HepG2 (cell line): ENCODE results near the gene C2orf42. TPM values are rescaled to one million over a fixed set of nuclear protein-coding genes. Genes with fewer than 3 reads are reported as not detected.

Experiments
- NR1H2 ChIP-seq: sonication (generic); formaldehyde crosslinking; IDR thresholded peaks from 2 replicates; pipeline ENCODE4 v1.8.1; 2022; ENCODE audit warnings: low read depth, missing genetic modification reagents, borderline replicate concordance
- RXRB ChIP-seq: IDR thresholded peaks from 2 replicates; pipeline ENCODE4 v1.6.1; 2016; ENCODE audit warnings: borderline replicate concordance, missing genetic modification reagents, missing compliant biosample characterization
- SPEN ChIP-seq: sonication (generic); formaldehyde crosslinking; IDR thresholded peaks from 2 replicates; pipeline ENCODE4 v1.5.1; 2020; ENCODE audit warnings: low read depth, mild to moderate bottlenecking, missing genetic modification reagents
- ZBTB21 ChIP-seq: sonication (generic); formaldehyde crosslinking; IDR thresholded peaks from 2 replicates; pipeline ENCODE4 v1.4.0; 2020; ENCODE audit warnings: missing genetic modification reagents
- ZFP41 ChIP-seq: sonication (generic); formaldehyde crosslinking; IDR thresholded peaks from 2 replicates; pipeline ENCODE4 v1.4.0; 2020; ENCODE audit warnings: mild to moderate bottlenecking, missing genetic modification reagents, borderline replicate concordance
- ZFY ChIP-seq: sonication (generic); formaldehyde crosslinking; IDR thresholded peaks from 2 replicates; pipeline ENCODE4 v1.4.0; 2020; ENCODE audit warnings: missing genetic modification reagents
- ZNF256 ChIP-seq: sonication (generic); formaldehyde crosslinking; conservative IDR thresholded peaks from 2 replicates; pipeline ENCODE4 v1.4.0; 2020; ENCODE audit warnings: missing genetic modification reagents
- ZNF746 ChIP-seq: sonication (generic); formaldehyde crosslinking; IDR thresholded peaks from 2 replicates; pipeline ENCODE4 v1.8.0; 2022; ENCODE audit warnings: mild to moderate bottlenecking, missing genetic modification reagents
- polyA plus RNA-seq, 8 experiments: library from polyadenylated mRNA; depleted of rRNA in 3 of 8; stranded (reverse) in 7 of 8; unstranded in 1 of 8; fragments of >200 nt; fragmentation: Illumina TruSeq in 4 of 8; extraction: Trizol in 4 of 8; gene quantifications; 2 replicates each; pipeline versions ENCODE4 v1.2.1 to v1.2.3, GENCODE V29; 2011 to 2016; ENCODE audit warnings: low read depth in 4 of 8, missing spikeins in 1 of 8, mixed read lengths in 1 of 8; ENCODE audit not compliant: insufficient read depth in 1 of 8
- total RNA-seq, 5 experiments: library from RNA; depleted of rRNA; stranded (reverse); fragments of >200 nt; fragmentation: Illumina TruSeq; extraction: Trizol; gene quantifications; 2 replicates each; pipeline ENCODE4 v1.2.3, GENCODE V29; 2016; ENCODE audit warnings: low read depth in 1 of 5
- TF ChIP-seq, protein P1 (sequence below): sonication (generic); formaldehyde crosslinking; IDR thresholded peaks from one replicate; pipeline ENCODE4 v1.5.1; 2020; ENCODE audit warnings: mild to moderate bottlenecking, missing genetic modification reagents; ENCODE audit errors: not compliant biosample characterization
- TF ChIP-seq, protein P2 (sequence below): sonication (generic); formaldehyde crosslinking; IDR thresholded peaks from 2 replicates; pipeline ENCODE4 v1.5.1; 2020; ENCODE audit warnings: missing genetic modification reagents, mild to moderate bottlenecking, borderline replicate concordance
- TF ChIP-seq, protein P3 (sequence below): sonication (generic); formaldehyde crosslinking; IDR thresholded peaks from 2 replicates; pipeline ENCODE4 v1.4.0; 2020; ENCODE audit warnings: missing genetic modification reagents, low read depth, mild to moderate bottlenecking, borderline replicate concordance
- TF ChIP-seq, protein P4 (sequence below): sonication (generic); formaldehyde crosslinking; IDR thresholded peaks from 2 replicates; pipeline ENCODE4 v1.9.0; 2021; ENCODE audit warnings: missing genetic modification reagents, borderline replicate concordance

Gene C2orf42
- total and polyA plus RNA-seq, 2 of the 13 experiments (the other 11 are each of a cell fraction or from before 2014, with no cell fraction given), result 9.3 to 9.9 TPM

DNA sequence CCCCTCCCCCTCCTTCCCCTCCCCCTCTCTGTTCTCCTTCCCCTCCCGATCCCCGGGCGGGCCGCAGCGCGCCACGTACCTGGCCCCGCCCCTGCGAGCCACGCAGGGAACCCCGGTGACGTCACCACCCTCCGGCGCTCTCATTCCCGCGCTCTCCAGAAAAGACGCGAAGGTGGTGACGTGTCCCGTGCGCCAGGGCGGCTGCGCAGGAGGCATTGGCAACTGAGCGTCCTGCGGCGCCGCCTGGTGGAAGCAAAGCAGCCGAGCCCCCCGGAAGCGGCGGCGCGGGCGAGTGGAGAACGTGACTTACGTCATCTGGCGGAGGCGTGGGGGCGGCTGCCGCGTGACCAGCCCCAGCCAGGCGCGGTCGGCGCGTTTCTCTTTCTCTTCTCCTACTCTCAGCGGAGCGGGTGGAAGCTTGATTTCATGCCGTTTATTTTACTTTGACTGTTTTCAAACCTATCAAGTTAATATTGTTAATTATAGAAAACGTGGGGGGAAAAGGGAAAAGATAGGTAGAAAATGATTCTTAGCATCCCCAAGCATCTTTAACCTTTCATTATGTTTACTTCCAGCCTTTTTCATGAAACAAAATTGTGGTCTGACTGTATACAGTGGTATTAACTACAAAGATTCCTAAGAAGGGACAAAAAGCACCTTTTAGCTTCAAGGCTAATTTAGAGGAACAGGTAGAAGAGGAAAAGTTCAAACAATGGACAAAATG is 48.1 kb downstream of the C2orf42 start (continued):
- TF ChIP-seq, protein P1, sequence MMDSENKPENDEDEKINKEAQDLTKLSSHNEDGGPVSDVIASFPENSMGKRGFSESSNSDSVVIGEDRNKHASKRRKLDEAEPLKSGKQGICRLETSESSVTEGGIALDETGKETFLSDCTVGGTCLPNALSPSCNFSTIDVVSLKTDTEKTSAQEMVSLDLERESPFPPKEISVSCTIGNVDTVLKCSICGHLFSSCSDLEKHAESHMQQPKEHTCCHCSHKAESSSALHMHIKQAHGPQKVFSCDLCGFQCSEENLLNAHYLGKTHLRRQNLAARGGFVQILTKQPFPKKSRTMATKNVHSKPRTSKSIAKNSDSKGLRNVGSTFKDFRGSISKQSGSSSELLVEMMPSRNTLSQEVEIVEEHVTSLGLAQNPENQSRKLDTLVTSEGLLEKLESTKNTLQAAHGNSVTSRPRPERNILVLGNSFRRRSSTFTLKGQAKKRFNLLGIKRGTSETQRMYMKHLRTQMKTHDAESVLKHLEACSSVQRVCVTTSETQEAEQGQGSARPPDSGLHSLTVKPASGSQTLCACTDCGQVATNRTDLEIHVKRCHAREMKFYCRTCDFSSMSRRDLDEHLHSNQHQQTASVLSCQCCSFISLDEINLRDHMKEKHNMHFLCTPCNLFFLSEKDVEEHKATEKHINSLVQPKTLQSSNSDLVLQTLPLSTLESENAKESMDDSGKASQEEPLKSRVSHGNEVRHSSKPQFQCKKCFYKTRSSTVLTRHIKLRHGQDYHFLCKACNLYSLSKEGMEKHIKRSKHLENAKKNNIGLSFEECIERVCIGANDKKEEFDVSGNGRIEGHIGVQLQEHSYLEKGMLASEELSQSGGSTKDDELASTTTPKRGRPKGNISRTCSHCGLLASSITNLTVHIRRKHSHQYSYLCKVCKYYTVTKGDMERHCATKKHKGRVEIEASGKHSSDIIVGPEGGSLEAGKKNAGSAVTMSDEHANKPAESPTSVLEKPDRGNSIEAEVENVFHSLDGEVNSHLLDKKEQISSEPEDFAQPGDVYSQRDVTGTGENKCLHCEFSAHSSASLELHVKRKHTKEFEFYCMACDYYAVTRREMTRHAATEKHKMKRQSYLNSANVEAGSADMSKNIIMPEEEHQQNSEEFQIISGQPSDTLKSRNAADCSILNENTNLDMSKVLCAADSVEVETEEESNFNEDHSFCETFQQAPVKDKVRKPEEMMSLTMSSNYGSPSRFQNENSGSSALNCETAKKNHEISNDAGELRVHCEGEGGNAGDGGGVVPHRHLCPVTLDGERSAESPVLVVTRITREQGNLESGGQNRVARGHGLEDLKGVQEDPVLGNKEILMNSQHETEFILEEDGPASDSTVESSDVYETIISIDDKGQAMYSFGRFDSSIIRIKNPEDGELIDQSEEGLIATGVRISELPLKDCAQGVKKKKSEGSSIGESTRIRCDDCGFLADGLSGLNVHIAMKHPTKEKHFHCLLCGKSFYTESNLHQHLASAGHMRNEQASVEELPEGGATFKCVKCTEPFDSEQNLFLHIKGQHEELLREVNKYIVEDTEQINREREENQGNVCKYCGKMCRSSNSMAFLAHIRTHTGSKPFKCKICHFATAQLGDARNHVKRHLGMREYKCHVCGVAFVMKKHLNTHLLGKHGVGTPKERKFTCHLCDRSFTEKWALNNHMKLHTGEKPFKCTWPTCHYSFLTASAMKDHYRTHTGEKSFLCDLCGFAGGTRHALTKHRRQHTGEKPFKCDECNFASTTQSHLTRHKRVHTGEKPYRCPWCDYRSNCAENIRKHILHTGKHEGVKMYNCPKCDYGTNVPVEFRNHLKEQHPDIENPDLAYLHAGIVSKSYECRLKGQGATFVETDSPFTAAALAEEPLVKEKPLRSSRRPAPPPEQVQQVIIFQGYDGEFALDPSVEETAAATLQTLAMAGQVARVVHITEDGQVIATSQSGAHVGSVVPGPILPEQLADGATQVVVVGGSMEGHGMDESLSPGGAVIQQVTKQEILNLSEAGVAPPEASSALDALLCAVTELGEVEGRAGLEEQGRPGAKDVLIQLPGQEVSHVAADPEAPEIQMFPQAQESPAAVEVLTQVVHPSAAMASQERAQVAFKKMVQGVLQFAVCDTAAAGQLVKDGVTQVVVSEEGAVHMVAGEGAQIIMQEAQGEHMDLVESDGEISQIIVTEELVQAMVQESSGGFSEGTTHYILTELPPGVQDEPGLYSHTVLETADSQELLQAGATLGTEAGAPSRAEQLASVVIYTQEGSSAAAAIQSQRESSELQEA (CRISPR knock-in tag), result no peak
- TF ChIP-seq ZNF746 (CRISPR knock-in tag), result peak; percentile 79; the same call in 1 of the 2 replicates
- peak; percentile 89; the same call in 1 of the 2 replicates for TF ChIP-seq ZFP41 (CRISPR knock-in tag)
- TF ChIP-seq NR1H2 (CRISPR knock-in tag), result no peak; the same call in 1 of the 2 replicates
- TF ChIP-seq, protein P2, sequence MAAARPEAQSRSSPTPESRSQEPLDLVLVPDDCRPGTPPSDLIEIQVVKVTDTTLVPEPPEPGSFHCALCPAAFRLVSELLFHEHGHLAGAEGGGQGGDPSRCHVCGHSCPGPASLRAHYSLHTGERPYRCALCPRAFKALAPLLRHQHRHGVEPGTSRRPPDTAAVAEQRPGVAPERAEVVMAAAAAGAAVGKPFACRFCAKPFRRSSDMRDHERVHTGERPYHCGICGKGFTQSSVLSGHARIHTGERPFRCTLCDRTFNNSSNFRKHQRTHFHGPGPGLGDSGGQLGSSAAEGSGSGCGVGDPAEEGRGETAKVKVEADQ (CRISPR knock-in tag), result no peak; the same call in 1 of the 2 replicates
- no peak; the same call in 1 of the 2 replicates for TF ChIP-seq ZFY
- TF ChIP-seq RXRB, result peak; percentile 82; the same call in 1 of the 2 replicates
- peak; percentile 85 for TF ChIP-seq ZNF256 (CRISPR knock-in tag)
- TF ChIP-seq, protein P3, sequence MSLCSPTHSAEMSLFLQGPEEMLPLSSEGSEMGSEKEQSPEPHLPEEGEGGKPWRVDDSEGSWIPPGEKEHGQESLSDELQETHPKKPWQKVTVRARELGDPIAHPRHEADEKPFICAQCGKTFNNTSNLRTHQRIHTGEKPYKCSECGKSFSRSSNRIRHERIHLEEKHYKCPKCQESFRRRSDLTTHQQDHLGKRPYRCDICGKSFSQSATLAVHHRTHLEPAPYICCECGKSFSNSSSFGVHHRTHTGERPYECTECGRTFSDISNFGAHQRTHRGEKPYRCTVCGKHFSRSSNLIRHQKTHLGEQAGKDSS (CRISPR knock-in tag), result peak; percentile 79
- TF ChIP-seq SPEN, result peak; percentile 98
- peak; percentile 98 for TF ChIP-seq ZBTB21 (CRISPR knock-in tag)
- TF ChIP-seq, protein P4, sequence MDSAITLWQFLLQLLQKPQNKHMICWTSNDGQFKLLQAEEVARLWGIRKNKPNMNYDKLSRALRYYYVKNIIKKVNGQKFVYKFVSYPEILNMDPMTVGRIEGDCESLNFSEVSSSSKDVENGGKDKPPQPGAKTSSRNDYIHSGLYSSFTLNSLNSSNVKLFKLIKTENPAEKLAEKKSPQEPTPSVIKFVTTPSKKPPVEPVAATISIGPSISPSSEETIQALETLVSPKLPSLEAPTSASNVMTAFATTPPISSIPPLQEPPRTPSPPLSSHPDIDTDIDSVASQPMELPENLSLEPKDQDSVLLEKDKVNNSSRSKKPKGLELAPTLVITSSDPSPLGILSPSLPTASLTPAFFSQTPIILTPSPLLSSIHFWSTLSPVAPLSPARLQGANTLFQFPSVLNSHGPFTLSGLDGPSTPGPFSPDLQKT (CRISPR knock-in tag), result peak; percentile 79; the same call in 1 of the 2 replicates
